ENCODE results near the gene TMEM240. TPM values are rescaled to one million over a fixed set of nuclear protein-coding genes. Genes with fewer than 3 reads are reported as not detected.

The TMEM240 gene
- total and polyA plus RNA-seq, 2 of the 8 experiments (the other 6 are each of a cell fraction or from before 2014, with no cell fraction given): 3.6 to 5.7 TPM

- TF ChIP-seq CREB1 (IDR thresholded peaks at IDR 0.05) (peak; percentile 99), CHD7 (IDR thresholded peaks at IDR 0.05; ENCODE audit: insufficient replicate concordance, low read length) (no peak), FOSL1 (IDR thresholded peaks at IDR 0.05; ENCODE audit: insufficient read depth, low read depth, low read length) (no peak), BACH1 (IDR thresholded peaks at IDR 0.05; ENCODE audit: low read length) (no peak), CEBPB (IDR thresholded peaks at IDR 0.05; ENCODE audit: low read depth, low read length) (no peak), KDM1A (IDR thresholded peaks at IDR 0.05; ENCODE audit: borderline replicate concordance, low read length) (no peak), JUN (IDR thresholded peaks at IDR 0.05; ENCODE audit: low read depth, low read length) (no peak), SP1 (IDR thresholded peaks at IDR 0.05; ENCODE audit: low read depth, low read length) (no peak), HDAC2 (IDR thresholded peaks at IDR 0.05; ENCODE audit: borderline replicate concordance in 1 of 2, low read depth in 2 of 2, low read length in 2 of 2) (no peak), ZNF274 (IDR thresholded peaks at IDR 0.05; ENCODE audit: borderline replicate concordance, extremely low read depth, low read length) (no peak)
These were observed 34.5 kb upstream of the TMEM240 start, which contains the start of gene SSU72 (continued) for GRCh38 chr1:1574721-1575537.
